GM12878 (cell line): ENCODE data around the gene PRRC1. TPM values are rescaled to one million over a fixed set of nuclear protein-coding genes. Genes with fewer than 3 reads are reported as not detected.

ENCODE experiments used
- ATAC-seq: fragments of 200-7000 bp; cut with Tn5 transposase; 3 replicates; pipeline ENCODE4 v1.9.1; 2020; ENCODE audit warnings: mild to moderate bottlenecking, moderate library complexity
- Bru-seq: library from RNA; stranded (reverse); fragments of 400-500 nt; gene quantifications from one replicate; lab custom pipeline; 2021; lab: Mats Ljungman, UMichigan
- BruChase-seq, 2 experiments: library from RNA; stranded (reverse); fragments of 400-500 nt; gene quantifications; one replicate each; lab custom pipeline; 2021; lab: Mats Ljungman, UMichigan
- BruUV-seq: library from RNA; stranded (reverse); fragments of 400-500 nt; replicated peaks from 2 replicates; lab custom pipeline; 2021; lab: Mats Ljungman, UMichigan
- CTCF ChIA-PET: fragments of 300-600 bp; sonication (Branson Sonifier 250); formaldehyde crosslinking; extraction: SDS; loops from one replicate; lab custom pipeline; 2021; ENCODE audit warnings: inconsistent platforms; lab: Yijun Ruan, JAX
- POLR2A ChIA-PET: fragments of 350-600 bp; formaldehyde crosslinking; extraction: SDS; loops from one replicate; lab custom pipeline; 2021; ENCODE audit warnings: inconsistent platforms; lab: Charles Lee
- RAD21 ChIA-PET: fragments of 300-600 bp; sonication (Branson Sonifier 250); formaldehyde crosslinking; loops from one replicate; lab custom pipeline; 2023; ENCODE audit warnings: antibody characterized with exemption; ENCODE audit not compliant: unreplicated experiment; lab: Charles Lee
- SMC1A ChIA-PET: fragments of 300-600 bp; sonication (Branson Sonifier 250); formaldehyde crosslinking; loops from one replicate; lab custom pipeline; 2023; ENCODE audit not compliant: unreplicated experiment, uncharacterized antibody; lab: Charles Lee
- DNase-seq: peaks from one replicate; pipeline ENCODE4 v3.0.0-alpha.2; 2011; ENCODE audit warnings: low read depth, low spot score
- FAIRE-seq: peaks from 3 replicates; lab custom pipeline; 2011; peaks lifted over from hg19 to GRCh38; lab: Jason Lieb, UNC
- H2AFZ ChIP-seq: 2 replicates; pipeline ENCODE4 v1.6.0; 2011; ENCODE audit warnings: low read depth, low read length, control low read depth; ENCODE audit not compliant: control insufficient read depth
- H3K27ac ChIP-seq: 2 replicates; pipeline ENCODE4 v1.5.1; 2011; ENCODE audit warnings: control low read depth; ENCODE audit not compliant: control insufficient read depth, insufficient read depth
- H3K27me3 ChIP-seq, 2 experiments: replicated peaks in 1 of 2; 2 replicates each; pipeline versions ENCODE4 v1.6.0 to v1.6.1; 2011; ENCODE audit warnings: low read length in 1 of 2; ENCODE audit not compliant: control insufficient read depth in 2 of 2, insufficient read depth in 2 of 2
- H3K36me3 ChIP-seq, 2 experiments: 2 replicates each; pipeline ENCODE4 v1.5.1; 2011; ENCODE audit warnings: low read length in 1 of 2; ENCODE audit not compliant: control insufficient read depth in 2 of 2, insufficient read depth in 2 of 2
- H3K4me1 ChIP-seq: 2 replicates; pipeline ENCODE4 v1.6.1; 2011; ENCODE audit warnings: mild to moderate bottlenecking, low read length, moderate library complexity, mixed read lengths; ENCODE audit not compliant: control insufficient read depth, insufficient read depth
- H3K4me2 ChIP-seq: 2 replicates; pipeline ENCODE4 v1.6.0; 2011; ENCODE audit warnings: control low read depth; ENCODE audit not compliant: control insufficient read depth, insufficient read depth
- H3K4me3 ChIP-seq: fragments of 200-600 bp; sonication (generic); 2 replicates; pipeline ENCODE4 v1.5.1; 2016
- H3K79me2 ChIP-seq: 2 replicates; pipeline ENCODE4 v1.6.0; 2011; ENCODE audit warnings: low read length; ENCODE audit not compliant: control insufficient read depth, insufficient read depth
- H3K9ac ChIP-seq: 2 replicates; pipeline ENCODE4 v1.8.0; 2011; ENCODE audit warnings: low read length, control low read depth, mixed read lengths; ENCODE audit not compliant: control insufficient read depth, insufficient read depth
- H3K9me3 ChIP-seq: replicated peaks from 3 replicates; pipeline ENCODE4 v1.5.1; 2011; ENCODE audit warnings: mild to moderate bottlenecking, low read length; ENCODE audit not compliant: control insufficient read depth, insufficient read depth
- H4K20me1 ChIP-seq: 2 replicates; pipeline ENCODE4 v1.6.0; 2011; ENCODE audit not compliant: control insufficient read depth, insufficient read depth
- CHD1 ChIP-seq: IDR thresholded peaks from 2 replicates; pipeline ENCODE4 v1.6.1; 2012; ENCODE audit warnings: low read depth, low read length, improper control_type of control experiment
- ESRRA ChIP-seq: IDR thresholded peaks from 2 replicates; pipeline ENCODE4 v1.6.1; 2012; ENCODE audit warnings: mild to moderate bottlenecking, low read length, improper control_type of control experiment
- GABPA ChIP-seq: IDR thresholded peaks from 2 replicates; pipeline ENCODE4 v1.6.1; 2014; ENCODE audit warnings: antibody characterized with exemption, low read depth, mild to moderate bottlenecking, inconsistent platforms
- HCFC1 ChIP-seq: fragments of 150-350 bp; IDR thresholded peaks from 2 replicates; pipeline ENCODE4 v1.6.1; 2014; ENCODE audit warnings: low read length
- IKZF2 ChIP-seq, 2 experiments: fragments of 450-650 bp; IDR thresholded peaks; 2 replicates each; pipeline ENCODE4 v1.6.1; 2017; ENCODE audit warnings: mild to moderate bottlenecking in 2 of 2, moderate library complexity in 2 of 2
- KAT2A ChIP-seq: conservative IDR thresholded peaks from 2 replicates; pipeline ENCODE4 v1.6.1; 2011; ENCODE audit warnings: low read depth, low read length; ENCODE audit not compliant: control insufficient read depth
- MTA2 ChIP-seq: fragments of 450-650 bp; IDR thresholded peaks from 2 replicates; pipeline ENCODE4 v1.6.1; 2016; ENCODE audit warnings: low read depth, mild to moderate bottlenecking, moderate library complexity
- MTA3 ChIP-seq: IDR thresholded peaks from 2 replicates; pipeline ENCODE4 v1.6.1; 2012; ENCODE audit warnings: low read length, inconsistent platforms, borderline replicate concordance
- NFXL1 ChIP-seq: fragments of 450-650 bp; IDR thresholded peaks from 2 replicates; pipeline ENCODE4 v1.6.1; 2017; ENCODE audit warnings: antibody characterized with exemption, mild to moderate bottlenecking, borderline replicate concordance
- NFYA ChIP-seq: IDR thresholded peaks from 2 replicates; pipeline ENCODE4 v1.6.1; 2011; ENCODE audit warnings: low read depth, mild to moderate bottlenecking, low read length, improper control_type of control experiment, borderline replicate concordance
- STAT3 ChIP-seq: IDR thresholded peaks from 2 replicates; pipeline ENCODE4 v1.6.1; 2011; ENCODE audit warnings: low read depth, low read length, improper control_type of control experiment
- SUPT20H ChIP-seq: IDR thresholded peaks from 2 replicates; pipeline ENCODE4 v1.6.1; 2011; ENCODE audit warnings: low read depth, mild to moderate bottlenecking, low read length, moderate library complexity, borderline replicate concordance; ENCODE audit not compliant: control insufficient read depth
- TCF3 ChIP-seq: IDR thresholded peaks from 2 replicates; pipeline ENCODE4 v1.6.1; 2012; ENCODE audit warnings: low read depth, mild to moderate bottlenecking, low read length, borderline replicate concordance; ENCODE audit not compliant: insufficient read depth
- WGBS: methylation state at CpG from one replicate; pipeline ENCODE4 v1.1.6; 2016; ENCODE audit warnings: low lambda C conversion rate; ENCODE audit not compliant: insufficient replicate concordance, insufficient coverage; ENCODE audit errors: missing lambda C conversion rate; 5-methylcytosine and 5-hydroxymethylcytosine counted together
- in situ Hi-C: fragments of 300-500 bp; cut with MboI; formaldehyde crosslinking; loops from 9 replicates; pipeline ENCODE4 v1.14.3; 2018; ENCODE audit warnings: mixed read lengths
- intact Hi-C: fragments of 100-400 bp; cut with micrococcal nuclease; formaldehyde crosslinking; loops from one replicate; pipeline ENCODE4 v1.14.2; 2022; ENCODE audit not compliant: unreplicated experiment
- long read RNA-seq, 2 experiments: library from polyadenylated mRNA; unstranded; transcript quantifications; one replicate each; pipeline ENCODE4 v2.0.0, GENCODE V29; 2019 to 2020
- polyA minus RNA-seq, 3 experiments: library from RNA; depleted of rRNA, polyadenylated mRNA; stranded (reverse); fragments of >200 nt; gene quantifications; 2 replicates each; pipeline ENCODE4 v1.2.3, GENCODE V29; 2011
- polyA plus RNA-seq, 11 experiments: library from polyadenylated mRNA; depleted of rRNA in 4 of 11; unstranded in 6 of 11; stranded (reverse) in 5 of 11; fragments of >200 nt; fragmentation: Nextera tagmentation in 4 of 11; fragmentation: Illumina TruSeq in 1 of 11; extraction: Ambion mirVana in 4 of 11; extraction: Trizol in 1 of 11; gene quantifications; 1 replicate in 1 of 11; 2 replicates in 10 of 11; pipeline versions ENCODE4 v1.2.1 to v1.2.3, GENCODE V29; 2011 to 2016; ENCODE audit warnings: inconsistent platforms in 2 of 11, missing spikeins in 2 of 11, low read depth in 1 of 11
- total RNA-seq, 4 experiments: library from RNA; depleted of rRNA in 3 of 4; stranded (reverse); fragments of >200 nt in 3 of 4; fragmentation: Illumina TruSeq in 1 of 4; extraction: Trizol in 1 of 4; gene quantifications; 2 replicates each; pipeline versions ENCODE4 v1.2.1 to v1.2.3, GENCODE V29; 2013 to 2021
- TF ChIP-seq, protein P1 (sequence below): IDR thresholded peaks from 2 replicates; pipeline ENCODE4 v1.6.1; 2012; ENCODE audit warnings: improper control_type of control experiment, low read depth, low read length; ENCODE audit not compliant: insufficient replicate concordance

The PRRC1 gene
- total RNA-seq (2013; cell fraction: nucleolus; rRNA removed): 80.1 and 94.4 TPM in 2 replicates
- 19.0 and 22.9 TPM in 2 replicates for total RNA-seq (2014; rRNA removed)
- 30.5 and 30.9 TPM in 2 replicates for total RNA-seq (2014; rRNA removed; fragmentation: Illumina TruSeq; extraction: Trizol)
- 35.0 and 35.8 TPM in 2 replicates for total RNA-seq (2021)
- polyA plus RNA-seq (2011; ENCODE audit: low read depth): 29.5 TPM
- polyA plus RNA-seq (2011; rRNA removed): 50.9 and 54.5 TPM in 2 replicates
- 39.6 and 41.5 TPM in 2 replicates for polyA plus RNA-seq (2011; cell fraction: cytosol; rRNA removed)
- polyA plus RNA-seq (2011; cell fraction: nucleus; rRNA removed): 37.3 and 40.8 TPM in 2 replicates
- 34.0 and 34.6 TPM in 2 replicates for polyA plus RNA-seq (2012)
- polyA plus RNA-seq (2014; fragmentation: Illumina TruSeq; extraction: Trizol): 34.0 and 35.5 TPM in 2 replicates
- 10 to 100 TPM; 29.7 to 29.8 TPM for polyA plus RNA-seq (2014; fragmentation: Nextera tagmentation; extraction: Ambion mirVana)
- polyA plus RNA-seq (2014; rRNA removed): 24.6 and 26.6 TPM in 2 replicates
- 10 to 100 TPM; 31.2 to 40.1 TPM for polyA plus RNA-seq (2016; fragmentation: Nextera tagmentation; extraction: Ambion mirVana)
- polyA minus RNA-seq (2011; rRNA and poly(A)+ RNA removed): 96.1 and 108 TPM in 2 replicates
- polyA minus RNA-seq (2011; cell fraction: cytosol; rRNA and poly(A)+ RNA removed): 25.1 and 34.3 TPM in 2 replicates
- polyA minus RNA-seq (2011; cell fraction: nucleus; rRNA and poly(A)+ RNA removed): 33.0 and 49.3 TPM in 2 replicates
- Bru-seq, nascent RNA: percentile 93 among the genes with signal in this experiment
- percentile 85 among the genes with signal in this experiment for BruChase-seq, experiment 1, labeled RNA remaining after a 6-hour chase
- percentile 95 among the genes with signal in this experiment for BruChase-seq, experiment 2, labeled RNA remaining after a 2-hour chase
- long read RNA-seq, experiment 1, full-length matches to known transcripts: 12 of 14 reads
- long read RNA-seq, experiment 1, partial matches to known transcripts: 1 of 14 reads
- long read RNA-seq, experiment 1, other reads (novel, unspliced or antisense): 1 of 14 reads
- long read RNA-seq, experiment 2, full-length matches to known transcripts: 13 of 51 reads
- long read RNA-seq, experiment 2, partial matches to known transcripts: 15 of 51 reads
- long read RNA-seq, experiment 2, other reads (novel, unspliced or antisense): 23 of 51 reads

GRCh38 chr5:127517480-127518318 lies at the start of gene PRRC1:
Gene PRRC1 (plus strand): TSS chr5:127517640. CDS start chr5:127523480, 5,840 bp downstream.
- peak; percentile 96 for ATAC-seq
- no peaks in the 10 kb centered on the region for H4K20me1 ChIP-seq
- peak within 1 kb of the TSS; percentile 95 for H2AFZ ChIP-seq
- ChIA-PET SMC1A (interaction anchor here (0.5 kb wide), 1 partner anchor 11 kb away, joined by 3 read pairs; no protein-coding TSS in a partner anchor), RAD21 (no interaction called here), POLR2A (interaction anchor here (1.5 kb wide), 1 partner anchor 67 kb away, joined by 3 read pairs; no protein-coding TSS in a partner anchor), CTCF (no interaction called here)
- peak; percentile 66 for FAIRE-seq
- peaks cover 5% of the 10 kb centered on the region for H3K4me1 ChIP-seq
- in situ Hi-C loops (no loop called here), intact Hi-C loops (no loop called here)
- no TSS peak for BruUV-seq
- DNase-seq: peak; percentile 23
- H3K79me2 ChIP-seq: peaks cover 47% of the 10 kb centered on the region
- H3K4me2 ChIP-seq: peak within 1 kb of the TSS; percentile 66
- peak within 1 kb of the TSS; percentile 82 for H3K9ac ChIP-seq
- peak within 1 kb of the TSS; percentile 98 for H3K4me3 ChIP-seq
- H3K9me3 ChIP-seq: peaks cover 7% of the 10 kb centered on the region
- H3K36me3 ChIP-seq: peaks cover 0 to 6% of the 10 kb centered on the region in 2 experiments; a peak in 3 of 4 replicates
- H3K27me3 ChIP-seq: no peaks in the 10 kb centered on the region
- H3K27ac ChIP-seq: peak within 1 kb of the TSS; percentile 62
- WGBS: 1% methylated on average over 77 of the region's 80 CpGs
- TF ChIP-seq CHD1 (no peak), HCFC1 (peak; percentile 46; the same call in 1 of the 2 replicates), GABPA (no peak), NFXL1 (no peak), NFYA (no peak), STAT3 (no peak), KAT2A (no peak), TCF3 (0 out of 2 replicates have a peak, but pooled peaks have one; percentile 10), ESRRA (no peak), MTA3 (no peak), MTA2 (no peak), IKZF2 (IDR thresholded peaks at IDR 0.05) (peak in 1 of 2 experiments; percentile 5; a peak in 1 of 4 replicates), SUPT20H (no peak)
- TF ChIP-seq, protein P1, sequence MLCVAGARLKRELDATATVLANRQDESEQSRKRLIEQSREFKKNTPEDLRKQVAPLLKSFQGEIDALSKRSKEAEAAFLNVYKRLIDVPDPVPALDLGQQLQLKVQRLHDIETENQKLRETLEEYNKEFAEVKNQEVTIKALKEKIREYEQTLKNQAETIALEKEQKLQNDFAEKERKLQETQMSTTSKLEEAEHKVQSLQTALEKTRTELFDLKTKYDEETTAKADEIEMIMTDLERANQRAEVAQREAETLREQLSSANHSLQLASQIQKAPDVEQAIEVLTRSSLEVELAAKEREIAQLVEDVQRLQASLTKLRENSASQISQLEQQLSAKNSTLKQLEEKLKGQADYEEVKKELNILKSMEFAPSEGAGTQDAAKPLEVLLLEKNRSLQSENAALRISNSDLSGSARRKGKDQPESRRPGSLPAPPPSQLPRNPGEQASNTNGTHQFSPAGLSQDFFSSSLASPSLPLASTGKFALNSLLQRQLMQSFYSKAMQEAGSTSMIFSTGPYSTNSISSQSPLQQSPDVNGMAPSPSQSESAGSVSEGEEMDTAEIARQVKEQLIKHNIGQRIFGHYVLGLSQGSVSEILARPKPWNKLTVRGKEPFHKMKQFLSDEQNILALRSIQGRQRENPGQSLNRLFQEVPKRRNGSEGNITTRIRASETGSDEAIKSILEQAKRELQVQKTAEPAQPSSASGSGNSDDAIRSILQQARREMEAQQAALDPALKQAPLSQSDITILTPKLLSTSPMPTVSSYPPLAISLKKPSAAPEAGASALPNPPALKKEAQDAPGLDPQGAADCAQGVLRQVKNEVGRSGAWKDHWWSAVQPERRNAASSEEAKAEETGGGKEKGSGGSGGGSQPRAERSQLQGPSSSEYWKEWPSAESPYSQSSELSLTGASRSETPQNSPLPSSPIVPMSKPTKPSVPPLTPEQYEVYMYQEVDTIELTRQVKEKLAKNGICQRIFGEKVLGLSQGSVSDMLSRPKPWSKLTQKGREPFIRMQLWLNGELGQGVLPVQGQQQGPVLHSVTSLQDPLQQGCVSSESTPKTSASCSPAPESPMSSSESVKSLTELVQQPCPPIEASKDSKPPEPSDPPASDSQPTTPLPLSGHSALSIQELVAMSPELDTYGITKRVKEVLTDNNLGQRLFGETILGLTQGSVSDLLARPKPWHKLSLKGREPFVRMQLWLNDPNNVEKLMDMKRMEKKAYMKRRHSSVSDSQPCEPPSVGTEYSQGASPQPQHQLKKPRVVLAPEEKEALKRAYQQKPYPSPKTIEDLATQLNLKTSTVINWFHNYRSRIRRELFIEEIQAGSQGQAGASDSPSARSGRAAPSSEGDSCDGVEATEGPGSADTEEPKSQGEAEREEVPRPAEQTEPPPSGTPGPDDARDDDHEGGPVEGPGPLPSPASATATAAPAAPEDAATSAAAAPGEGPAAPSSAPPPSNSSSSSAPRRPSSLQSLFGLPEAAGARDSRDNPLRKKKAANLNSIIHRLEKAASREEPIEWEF: no peak
